Inferior parietal cortex (tissue), 1 donor: ENCODE data around the gene NFAT5.
"Not testable (repeated sequence)": the region's sequence is repeated elsewhere in the genome, so short reads cannot be mapped to it uniquely, and the experiment has no call there.

Experiments
- DNase-seq: peaks from one replicate; pipeline ENCODE4 v3.0.0-alpha.2; 2016; ENCODE audit errors: extremely low spot score

NFAT5 gene

GRCh38 chr16:69636563-69637146 lies 70.9 kb downstream of the NFAT5 start:
- not testable (repeated sequence) for DNase-seq

- not testable (repeated sequence) for DNase-seq
Measured at GRCh38 chr16:69637206-69637865, 71.6 kb downstream of the NFAT5 start.

- DNase-seq: not testable (repeated sequence)
Measured at GRCh38 chr16:69643997-69644396, 78.2 kb downstream of the NFAT5 start.

GRCh38 chr16:69644790-69645189 lies 79.0 kb downstream of the NFAT5 start:
- DNase-seq: no peak

GRCh38 chr16:69647020-69647419 lies 81.3 kb downstream of the NFAT5 start:
- DNase-seq: no peak

GRCh38 chr16:69651217-69651616 lies 85.5 kb downstream of the NFAT5 start:
- no peak for DNase-seq

GRCh38 chr16:69654280-69654931 lies 88.6 kb downstream of the NFAT5 start:
- DNase-seq: no peak

GRCh38 chr16:69660166-69660565 lies 94.4 kb downstream of the NFAT5 start:
- DNase-seq: no peak

GRCh38 chr16:69662901-69663300 lies 97.1 kb downstream of the NFAT5 start:
- DNase-seq: no peak

GRCh38 chr16:69663846-69664245 lies 98.1 kb downstream of the NFAT5 start:
- DNase-seq: no peak

GRCh38 chr16:69669577-69669976 lies 103.8 kb downstream of the NFAT5 start:
- no peak for DNase-seq

GRCh38 chr16:69672315-69672997 lies 106.7 kb downstream of the NFAT5 start:
- DNase-seq: no peak

GRCh38 chr16:69672998-69673713 lies 107.4 kb downstream of the NFAT5 start:
- DNase-seq: no peak

- DNase-seq: no peak
Measured at GRCh38 chr16:69680358-69680757, 114.6 kb downstream of the NFAT5 start.

GRCh38 chr16:69688589-69688988 lies 122.8 kb downstream of the NFAT5 start:
- DNase-seq: no peak

GRCh38 chr16:69691980-69692911 lies 126.5 kb downstream of the NFAT5 start:
- DNase-seq: peak; percentile 36

- DNase-seq: no peak
Measured at GRCh38 chr16:69693916-69694315, 128.2 kb downstream of the NFAT5 start.

- no peak for DNase-seq
Measured at GRCh38 chr16:69698404-69698803, 132.6 kb downstream of the NFAT5 start.

- DNase-seq: no peak
Measured at GRCh38 chr16:69699915-69700314, 134.1 kb downstream of the NFAT5 start.

GRCh38 chr16:69701452-69701851 lies 135.7 kb downstream of the NFAT5 start:
- DNase-seq: no peak

- no peak for DNase-seq
Measured at GRCh38 chr16:69701866-69702265, 136.1 kb downstream of the NFAT5 start.
